ENCODE data around the gene LGI4. TPM values are rescaled to one million over a fixed set of nuclear protein-coding genes. Genes with fewer than 3 reads are reported as not detected.

LGI4 gene
- 0.64 TPM for polyA plus RNA-seq (2012; ENCODE audit: insufficient read length, low read depth)

DNA sequence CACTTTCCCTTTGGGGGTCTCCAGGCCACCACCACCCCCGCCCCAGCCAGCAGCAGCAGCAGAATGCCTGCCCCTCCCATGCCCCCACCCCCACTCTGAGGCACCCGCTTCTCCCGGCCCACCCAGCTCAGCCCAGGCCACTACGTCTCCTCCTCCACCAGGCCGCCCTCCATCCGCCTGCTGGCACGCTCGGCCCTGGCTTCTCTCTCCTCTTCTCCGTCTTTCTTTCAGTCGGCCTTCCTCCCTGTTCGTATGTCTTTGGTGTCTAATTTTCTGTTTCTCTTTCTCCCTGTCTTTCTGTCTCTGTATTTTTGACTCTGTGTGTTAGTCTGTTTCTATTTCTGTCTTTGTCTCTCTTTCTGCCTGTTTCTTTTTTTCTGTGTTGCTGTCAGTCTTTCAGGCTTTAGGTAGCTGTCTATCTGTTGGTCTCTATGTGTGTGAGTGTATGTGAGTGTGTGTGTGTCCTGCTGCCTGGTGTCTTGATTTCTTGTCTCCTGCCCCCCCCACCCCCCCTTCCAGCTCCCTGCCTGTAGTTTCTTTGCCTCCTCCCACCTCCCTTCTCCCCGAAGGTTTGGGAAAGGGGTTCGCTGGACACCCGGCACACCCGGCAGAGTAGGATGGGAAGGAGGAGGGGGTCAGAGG is at the start of gene LGI4:
Gene LGI4, minus strand, starts transcription at position 459 of the 642 bp plus-strand sequence. Its CDS starts 379 bp downstream, at position 80.
- no peak for TF ChIP-seq FOXP2 (optimal IDR thresholded peaks at IDR 0.05; ENCODE audit: borderline replicate concordance, extremely low read depth, extremely low read length, insufficient read depth)

DNA sequence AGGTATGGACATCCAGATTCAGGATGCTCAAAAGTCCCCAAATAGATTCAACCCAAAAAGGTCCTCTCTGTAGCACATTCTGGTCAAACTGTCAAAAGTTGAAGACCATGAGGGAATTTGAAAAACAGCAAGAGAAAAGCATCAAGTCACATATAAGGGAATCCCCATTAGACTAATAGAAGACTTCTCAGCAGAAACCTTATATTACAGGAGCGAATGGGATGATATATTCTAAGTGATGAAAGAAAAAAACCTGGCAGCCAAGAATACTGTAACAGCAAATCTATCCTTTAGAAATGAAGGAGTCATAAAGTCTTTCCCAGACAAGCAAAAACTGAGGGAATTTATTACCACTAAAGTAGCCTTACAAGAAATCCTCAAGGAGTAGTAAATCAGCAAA is 49.4 kb upstream of the LGI4 start:
- TF ChIP-seq, protein P1, sequence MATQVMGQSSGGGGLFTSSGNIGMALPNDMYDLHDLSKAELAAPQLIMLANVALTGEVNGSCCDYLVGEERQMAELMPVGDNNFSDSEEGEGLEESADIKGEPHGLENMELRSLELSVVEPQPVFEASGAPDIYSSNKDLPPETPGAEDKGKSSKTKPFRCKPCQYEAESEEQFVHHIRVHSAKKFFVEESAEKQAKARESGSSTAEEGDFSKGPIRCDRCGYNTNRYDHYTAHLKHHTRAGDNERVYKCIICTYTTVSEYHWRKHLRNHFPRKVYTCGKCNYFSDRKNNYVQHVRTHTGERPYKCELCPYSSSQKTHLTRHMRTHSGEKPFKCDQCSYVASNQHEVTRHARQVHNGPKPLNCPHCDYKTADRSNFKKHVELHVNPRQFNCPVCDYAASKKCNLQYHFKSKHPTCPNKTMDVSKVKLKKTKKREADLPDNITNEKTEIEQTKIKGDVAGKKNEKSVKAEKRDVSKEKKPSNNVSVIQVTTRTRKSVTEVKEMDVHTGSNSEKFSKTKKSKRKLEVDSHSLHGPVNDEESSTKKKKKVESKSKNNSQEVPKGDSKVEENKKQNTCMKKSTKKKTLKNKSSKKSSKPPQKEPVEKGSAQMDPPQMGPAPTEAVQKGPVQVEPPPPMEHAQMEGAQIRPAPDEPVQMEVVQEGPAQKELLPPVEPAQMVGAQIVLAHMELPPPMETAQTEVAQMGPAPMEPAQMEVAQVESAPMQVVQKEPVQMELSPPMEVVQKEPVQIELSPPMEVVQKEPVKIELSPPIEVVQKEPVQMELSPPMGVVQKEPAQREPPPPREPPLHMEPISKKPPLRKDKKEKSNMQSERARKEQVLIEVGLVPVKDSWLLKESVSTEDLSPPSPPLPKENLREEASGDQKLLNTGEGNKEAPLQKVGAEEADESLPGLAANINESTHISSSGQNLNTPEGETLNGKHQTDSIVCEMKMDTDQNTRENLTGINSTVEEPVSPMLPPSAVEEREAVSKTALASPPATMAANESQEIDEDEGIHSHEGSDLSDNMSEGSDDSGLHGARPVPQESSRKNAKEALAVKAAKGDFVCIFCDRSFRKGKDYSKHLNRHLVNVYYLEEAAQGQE (IDR thresholded peaks at IDR 0.05; ENCODE audit: insufficient read depth in 1 of 2, low read depth in 2 of 2, low read length in 2 of 2): no peak
- TF ChIP-seq FOXP2 (optimal IDR thresholded peaks at IDR 0.05; ENCODE audit: borderline replicate concordance, extremely low read depth, extremely low read length, insufficient read depth) (no peak), SIN3A (IDR thresholded peaks at IDR 0.05; ENCODE audit: borderline replicate concordance, insufficient read depth, low read length) (no peak), TAF1 (IDR thresholded peaks at IDR 0.05; ENCODE audit: borderline replicate concordance, insufficient read depth, low read length) (no peak), POLR2AphosphoS5 (IDR thresholded peaks at IDR 0.05; ENCODE audit: low read depth, low read length) (no peak)

DNA sequence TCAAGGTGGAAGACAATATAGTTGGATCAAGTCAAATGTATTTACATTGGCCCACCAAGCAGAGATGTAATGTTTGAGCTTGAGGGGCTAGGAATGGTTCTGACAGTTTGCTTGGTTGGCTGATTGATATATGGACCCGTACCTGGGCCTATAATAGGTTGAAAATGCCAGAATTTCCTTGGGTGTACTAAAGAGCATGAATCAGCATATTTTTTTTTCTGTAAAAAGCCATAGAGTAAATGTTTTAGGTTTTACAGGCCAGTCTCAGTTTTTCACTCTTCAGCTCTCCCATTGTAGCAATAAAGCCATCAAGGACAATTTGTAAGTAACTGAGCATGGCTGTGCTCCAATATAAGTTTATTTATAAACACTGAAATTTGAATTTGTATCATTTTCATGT is 46.5 kb upstream of the LGI4 start:
- TF ChIP-seq TAF1 (IDR thresholded peaks at IDR 0.05; ENCODE audit: borderline replicate concordance, insufficient read depth, low read length) (no peak), SIN3A (IDR thresholded peaks at IDR 0.05; ENCODE audit: borderline replicate concordance, insufficient read depth, low read length) (no peak), FOXP2 (optimal IDR thresholded peaks at IDR 0.05; ENCODE audit: borderline replicate concordance, extremely low read depth, extremely low read length, insufficient read depth) (no peak), POLR2AphosphoS5 (IDR thresholded peaks at IDR 0.05; ENCODE audit: low read depth, low read length) (no peak)
- TF ChIP-seq, protein P1 (IDR thresholded peaks at IDR 0.05; ENCODE audit: insufficient read depth in 1 of 2, low read depth in 2 of 2, low read length in 2 of 2): no peak

DNA sequence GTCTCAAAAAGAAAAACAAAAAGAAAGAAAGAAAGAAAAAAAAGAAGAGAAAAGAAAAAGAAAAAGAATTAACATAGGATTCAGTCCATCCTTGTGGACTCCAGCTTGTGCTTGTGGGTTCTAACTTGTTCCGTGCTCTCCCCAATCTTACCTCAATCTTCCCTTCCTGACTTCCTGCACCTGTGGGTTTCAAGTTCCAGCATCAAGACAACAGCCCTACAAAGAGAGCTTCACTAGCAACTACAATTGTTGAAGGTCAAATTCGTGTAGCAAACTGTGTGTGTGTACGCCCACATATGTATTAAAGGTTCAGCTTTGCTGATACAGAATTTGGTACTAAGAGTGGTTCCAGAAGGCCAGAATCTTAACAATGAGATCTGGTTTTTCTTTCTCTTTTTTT is 45.0 kb upstream of the LGI4 start:
- TF ChIP-seq FOXP2 (optimal IDR thresholded peaks at IDR 0.05; ENCODE audit: borderline replicate concordance, extremely low read depth, extremely low read length, insufficient read depth) (no peak), SIN3A (IDR thresholded peaks at IDR 0.05; ENCODE audit: borderline replicate concordance, insufficient read depth, low read length) (no peak), POLR2AphosphoS5 (IDR thresholded peaks at IDR 0.05; ENCODE audit: low read depth, low read length) (no peak), TAF1 (IDR thresholded peaks at IDR 0.05; ENCODE audit: borderline replicate concordance, insufficient read depth, low read length) (no peak)
- TF ChIP-seq, protein P1 (IDR thresholded peaks at IDR 0.05; ENCODE audit: insufficient read depth in 1 of 2, low read depth in 2 of 2, low read length in 2 of 2): no peak

DNA sequence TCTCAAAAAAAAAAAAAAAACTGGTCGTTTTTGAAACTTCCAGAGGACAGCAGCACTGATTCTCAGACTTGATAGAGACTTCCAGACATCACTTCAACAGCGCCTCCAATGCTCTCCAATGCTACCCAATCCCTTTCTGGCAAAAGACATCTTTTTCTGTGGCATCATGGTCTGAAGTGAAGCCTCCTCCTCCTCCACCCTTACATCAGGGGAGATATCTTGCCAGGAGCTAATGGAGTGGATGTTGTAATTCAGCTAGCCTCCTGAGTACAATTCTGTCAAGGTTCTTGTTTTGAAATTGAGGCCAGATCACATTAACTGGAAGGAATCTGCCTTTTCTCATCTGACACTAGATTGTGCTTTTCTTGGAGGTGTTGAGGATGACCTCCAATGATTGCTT is 43.8 kb upstream of the LGI4 start:
- TF ChIP-seq POLR2AphosphoS5 (IDR thresholded peaks at IDR 0.05; ENCODE audit: low read depth, low read length) (no peak), TAF1 (IDR thresholded peaks at IDR 0.05; ENCODE audit: borderline replicate concordance, insufficient read depth, low read length) (no peak), SIN3A (IDR thresholded peaks at IDR 0.05; ENCODE audit: borderline replicate concordance, insufficient read depth, low read length) (no peak), FOXP2 (optimal IDR thresholded peaks at IDR 0.05; ENCODE audit: borderline replicate concordance, extremely low read depth, extremely low read length, insufficient read depth) (no peak)
- TF ChIP-seq, protein P1 (IDR thresholded peaks at IDR 0.05; ENCODE audit: insufficient read depth in 1 of 2, low read depth in 2 of 2, low read length in 2 of 2): no peak
